IMR-90 (cell line): ENCODE measurements around the gene AGO1. TPM values are rescaled to one million over a fixed set of nuclear protein-coding genes. Genes with fewer than 3 reads are reported as not detected.

ENCODE experiments used
- ATAC-seq: fragments of 200-7000 bp; cut with Tn5 transposase; 2 replicates; pipeline ENCODE4 v1.9.1; 2020; ENCODE audit warnings: low read depth, mild to moderate bottlenecking, moderate library complexity
- BruUV-seq: library from RNA; stranded (reverse); fragments of 400-500 nt; replicated peaks from 2 replicates; lab custom pipeline; 2021; lab: Mats Ljungman, UMichigan
- CTCF ChIA-PET: fragments of 300-600 bp; formaldehyde crosslinking; extraction: SDS; loops from one replicate; lab custom pipeline; 2021; ENCODE audit warnings: antibody characterized with exemption; lab: Yijun Ruan, JAX
- POLR2A ChIA-PET: fragments of 300-600 bp; sonication (Branson Sonifier 250); formaldehyde crosslinking; loops from one replicate; lab custom pipeline; 2022; ENCODE audit warnings: antibody characterized with exemption; ENCODE audit not compliant: unreplicated experiment; lab: Charles Lee
- DNase-seq: peaks from one replicate; pipeline ENCODE4 v3.0.0; 2013
- H2AFZ ChIP-seq: replicated peaks from 2 replicates; pipeline ENCODE3; 2013; ENCODE audit warnings: low read length, mild to moderate bottlenecking; ENCODE audit not compliant: poor library complexity
- H2AK5ac ChIP-seq: 2 replicates; pipeline ENCODE4 v1.6.1; 2013; ENCODE audit warnings: low read depth, low read length, inconsistent platforms
- H2AK9ac ChIP-seq: replicated peaks from 2 replicates; pipeline ENCODE3; 2013; ENCODE audit warnings: mild to moderate bottlenecking, low read depth, low read length, moderate library complexity; ENCODE audit not compliant: poor library complexity
- H2BK120ac ChIP-seq: 2 replicates; pipeline ENCODE4 v1.6.1; 2013; ENCODE audit warnings: low read depth, low read length, inconsistent platforms
- H2BK15ac ChIP-seq: 3 replicates; pipeline ENCODE4 v1.6.1; 2013; ENCODE audit warnings: low read depth, low read length, inconsistent platforms
- H2BK20ac ChIP-seq: 2 replicates; pipeline ENCODE4 v1.6.1; 2013; ENCODE audit warnings: low read depth, mild to moderate bottlenecking, inconsistent platforms, low read length, moderate library complexity
- H2BK5ac ChIP-seq: 2 replicates; pipeline ENCODE4 v1.6.1; 2013; ENCODE audit warnings: mild to moderate bottlenecking, low read depth, low read length, inconsistent platforms; ENCODE audit not compliant: poor library complexity, severe bottlenecking
- H3K14ac ChIP-seq: replicated peaks from 2 replicates; pipeline ENCODE4 v1.6.1; 2013; ENCODE audit warnings: low read depth, low read length, inconsistent platforms
- H3K18ac ChIP-seq: 2 replicates; pipeline ENCODE4 v1.6.1; 2013; ENCODE audit warnings: low read depth, low read length, control low read depth
- H3K23ac ChIP-seq: 2 replicates; pipeline ENCODE4 v1.6.1; 2013; ENCODE audit warnings: low read depth, low read length, inconsistent platforms
- H3K27ac ChIP-seq: 2 replicates; pipeline ENCODE4 v1.5.1; 2013; ENCODE audit warnings: mild to moderate bottlenecking, control low read depth, low read length; ENCODE audit not compliant: insufficient read depth
- H3K27me3 ChIP-seq: 2 replicates; pipeline ENCODE4 v1.6.1; 2013; ENCODE audit warnings: low read length; ENCODE audit not compliant: control insufficient read depth, insufficient read depth
- H3K36me3 ChIP-seq: 2 replicates; pipeline ENCODE4 v1.6.1; 2013; ENCODE audit warnings: low read length, mixed read lengths; ENCODE audit not compliant: control insufficient read depth, insufficient read depth
- H3K4ac ChIP-seq: 2 replicates; pipeline ENCODE4 v1.6.1; 2013; ENCODE audit warnings: low read depth, low read length, inconsistent platforms
- H3K4me1 ChIP-seq: 2 replicates; pipeline ENCODE4 v1.6.1; 2013; ENCODE audit warnings: low read length, mixed read lengths; ENCODE audit not compliant: control insufficient read depth, insufficient read depth
- H3K4me2 ChIP-seq: 2 replicates; pipeline ENCODE4 v1.6.1; 2013; ENCODE audit warnings: low read depth, mild to moderate bottlenecking, control low read depth, low read length, moderate library complexity
- H3K4me3 ChIP-seq: 2 replicates; pipeline ENCODE4 v1.5.1; 2013; ENCODE audit warnings: low read depth, mild to moderate bottlenecking, control low read depth, low read length, moderate library complexity; ENCODE audit not compliant: insufficient read depth
- H3K56ac ChIP-seq: 2 replicates; pipeline ENCODE4 v1.6.1; 2013; ENCODE audit warnings: low read length, inconsistent platforms; ENCODE audit not compliant: insufficient read depth; ENCODE audit errors: extremely low read depth
- H3K79me1 ChIP-seq, 2 experiments: 2 replicates each; pipeline ENCODE4 v1.6.1; 2013; ENCODE audit warnings: low read length in 2 of 2, inconsistent platforms in 1 of 2, low read depth in 1 of 2
- H3K9ac ChIP-seq: 2 replicates; pipeline ENCODE4 v1.6.1; 2013; ENCODE audit warnings: low read depth, low read length, control low read depth
- H3K9me1 ChIP-seq: 2 replicates; pipeline ENCODE4 v1.6.1; 2013; ENCODE audit warnings: low read length, inconsistent platforms; ENCODE audit not compliant: insufficient read depth
- H3K9me3 ChIP-seq: 2 replicates; pipeline ENCODE4 v1.6.1; 2013; ENCODE audit warnings: low read length; ENCODE audit not compliant: control insufficient read depth, insufficient read depth
- H4K20me1 ChIP-seq: 2 replicates; pipeline ENCODE4 v1.6.1; 2013; ENCODE audit warnings: low read length, inconsistent platforms; ENCODE audit not compliant: insufficient read depth
- H4K5ac ChIP-seq: 2 replicates; pipeline ENCODE4 v1.6.1; 2013; ENCODE audit warnings: mild to moderate bottlenecking, low read depth, low read length, control low read depth
- H4K8ac ChIP-seq, 2 experiments: 2 replicates each; pipeline ENCODE4 v1.6.1; 2013; ENCODE audit warnings: low read depth in 2 of 2, low read length in 2 of 2, control low read depth in 1 of 2, inconsistent platforms in 1 of 2
- H4K91ac ChIP-seq: 2 replicates; pipeline ENCODE4 v1.6.1; 2013; ENCODE audit warnings: low read depth, low read length, inconsistent platforms; ENCODE audit not compliant: insufficient read depth
- BHLHE40 ChIP-seq: fragments of 150-350 bp; IDR thresholded peaks from 2 replicates; pipeline ENCODE4 v1.6.1; 2016; ENCODE audit warnings: mild to moderate bottlenecking, low read depth, low read length
- CHD1 ChIP-seq: IDR thresholded peaks from 2 replicates; pipeline ENCODE4 v1.6.1; 2012; ENCODE audit warnings: low read depth, low read length, improper control_type of control experiment
- MAFK ChIP-seq: IDR thresholded peaks from 2 replicates; pipeline ENCODE4 v1.6.1; 2012; ENCODE audit warnings: low read depth, low read length, improper control_type of control experiment
- MAZ ChIP-seq: IDR thresholded peaks from 2 replicates; pipeline ENCODE4 v1.6.1; 2012; ENCODE audit warnings: low read depth, mild to moderate bottlenecking, low read length, improper control_type of control experiment, moderate library complexity, borderline replicate concordance
- MXI1 ChIP-seq: IDR thresholded peaks from 2 replicates; pipeline ENCODE4 v1.6.1; 2012; ENCODE audit warnings: low read depth, mild to moderate bottlenecking, low read length, moderate library complexity, borderline replicate concordance
- NFE2L2 ChIP-seq: fragments of 150-350 bp; IDR thresholded peaks from 2 replicates; pipeline ENCODE4 v1.6.1; 2016; ENCODE audit warnings: low read depth, mild to moderate bottlenecking, low read length
- POLR2A ChIP-seq: IDR thresholded peaks from 2 replicates; pipeline ENCODE4 v1.6.1; 2012; ENCODE audit warnings: mild to moderate bottlenecking, low read depth, low read length
- RAD21 ChIP-seq: IDR thresholded peaks from 2 replicates; pipeline ENCODE4 v1.6.1; 2012; ENCODE audit warnings: low read length, improper control_type of control experiment
- RCOR1 ChIP-seq: IDR thresholded peaks from 2 replicates; pipeline ENCODE4 v1.6.1; 2012; ENCODE audit warnings: mild to moderate bottlenecking, low read length, improper control_type of control experiment; ENCODE audit not compliant: insufficient replicate concordance
- RFX5 ChIP-seq: IDR thresholded peaks from 2 replicates; pipeline ENCODE4 v1.8.0; 2012; ENCODE audit warnings: low read depth, mild to moderate bottlenecking, low read length, moderate library complexity
- SMC3 ChIP-seq: fragments of 150-350 bp; IDR thresholded peaks from 2 replicates; pipeline ENCODE4 v1.6.1; 2016; ENCODE audit warnings: low read depth, mild to moderate bottlenecking, antibody characterized with exemption, low read length, moderate library complexity
- WGBS, 2 experiments: methylation state at CpG; one replicate each; pipeline versions ENCODE4 v1.1.5 to v1.1.7; 2013; ENCODE audit warnings: missing lambda C conversion rate in 2 of 2; ENCODE audit not compliant: insufficient read length in 1 of 2; ENCODE audit errors: extremely low coverage in 2 of 2; 5-methylcytosine and 5-hydroxymethylcytosine counted together
- dilution Hi-C: fragments of 300-500 bp; cut with HindIII; formaldehyde crosslinking; loops from one replicate; pipeline ENCODE4 v1.14.3; 2018; ENCODE audit warnings: low sequenced_read_pairs; ENCODE audit not compliant: unreplicated experiment
- in situ Hi-C: fragments of 300-500 bp; cut with MboI; formaldehyde crosslinking; loops from 3 replicates; pipeline ENCODE4 v1.14.3; 2019; ENCODE audit warnings: low sequenced_read_pairs, inconsistent platforms, mixed read lengths
- intact Hi-C: fragments of 100-400 bp; cut with micrococcal nuclease; formaldehyde crosslinking; loops from 2 replicates; pipeline ENCODE4 v1.10.0; 2022
- polyA plus RNA-seq, 3 experiments: library from polyadenylated mRNA; depleted of rRNA; stranded (reverse); fragments of >200 nt; gene quantifications; 2 replicates each; pipeline ENCODE4 v1.2.3, GENCODE V29; 2012; ENCODE audit warnings: low replicate concordance in 1 of 3
- total RNA-seq: library from RNA; depleted of rRNA; stranded (reverse); fragments of >200 nt; gene quantifications from 2 replicates; pipeline ENCODE4 v1.2.3, GENCODE V29; 2012
- TF ChIP-seq, protein P1 (sequence below): fragments of 150-350 bp; IDR thresholded peaks from 2 replicates; pipeline ENCODE4 v1.6.1; 2017; ENCODE audit warnings: mild to moderate bottlenecking, antibody characterized with exemption, low read length, low read depth
- TF ChIP-seq, protein P2 (sequence below): conservative IDR thresholded peaks from 2 replicates; pipeline ENCODE4 v1.5.1; 2012; ENCODE audit warnings: mild to moderate bottlenecking, low read depth, low read length, improper control_type of control experiment

The AGO1 gene
- total and polyA plus RNA-seq, 2 of the 4 experiments (the other 2 are of a cell fraction): 11.3 to 21.5 TPM

DNA sequence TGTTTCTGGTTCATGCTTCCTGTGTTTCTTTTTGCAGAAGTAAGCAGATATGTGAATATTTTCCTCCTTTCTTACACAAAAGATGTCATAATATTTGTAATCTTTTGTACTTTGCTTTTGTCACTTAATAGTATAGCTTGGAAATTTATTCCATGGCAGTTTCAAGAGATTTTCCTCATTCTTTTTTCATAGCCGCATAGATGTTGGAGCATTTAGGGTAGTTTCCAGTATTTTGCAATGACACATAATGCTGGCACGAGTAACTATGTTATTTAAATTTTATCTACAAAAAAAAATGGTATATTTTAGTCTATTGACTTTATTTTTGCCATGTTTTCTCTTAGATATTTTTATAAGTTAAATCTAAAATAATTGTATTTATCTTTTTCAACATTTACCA is 88.6 kb downstream of the AGO1 start:
- peak; percentile 20 for DNase-seq
- H4K8ac ChIP-seq: no peak overlapping the region
- dilution Hi-C loops (no loop called here), intact Hi-C loops (no loop called here), in situ Hi-C loops (no loop called here)
- TF ChIP-seq BHLHE40: no peak
- TF ChIP-seq RFX5: no peak
- TF ChIP-seq RCOR1: no peak
- TF ChIP-seq, protein P1, sequence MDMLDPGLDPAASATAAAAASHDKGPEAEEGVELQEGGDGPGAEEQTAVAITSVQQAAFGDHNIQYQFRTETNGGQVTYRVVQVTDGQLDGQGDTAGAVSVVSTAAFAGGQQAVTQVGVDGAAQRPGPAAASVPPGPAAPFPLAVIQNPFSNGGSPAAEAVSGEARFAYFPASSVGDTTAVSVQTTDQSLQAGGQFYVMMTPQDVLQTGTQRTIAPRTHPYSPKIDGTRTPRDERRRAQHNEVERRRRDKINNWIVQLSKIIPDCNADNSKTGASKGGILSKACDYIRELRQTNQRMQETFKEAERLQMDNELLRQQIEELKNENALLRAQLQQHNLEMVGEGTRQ: no peak
- no peak for TF ChIP-seq RAD21
- no peak for TF ChIP-seq SMC3
- TF ChIP-seq NFE2L2: no peak
- TF ChIP-seq POLR2A: no peak
- TF ChIP-seq MXI1: no peak
- no peak for TF ChIP-seq MAZ
- TF ChIP-seq, protein P2, sequence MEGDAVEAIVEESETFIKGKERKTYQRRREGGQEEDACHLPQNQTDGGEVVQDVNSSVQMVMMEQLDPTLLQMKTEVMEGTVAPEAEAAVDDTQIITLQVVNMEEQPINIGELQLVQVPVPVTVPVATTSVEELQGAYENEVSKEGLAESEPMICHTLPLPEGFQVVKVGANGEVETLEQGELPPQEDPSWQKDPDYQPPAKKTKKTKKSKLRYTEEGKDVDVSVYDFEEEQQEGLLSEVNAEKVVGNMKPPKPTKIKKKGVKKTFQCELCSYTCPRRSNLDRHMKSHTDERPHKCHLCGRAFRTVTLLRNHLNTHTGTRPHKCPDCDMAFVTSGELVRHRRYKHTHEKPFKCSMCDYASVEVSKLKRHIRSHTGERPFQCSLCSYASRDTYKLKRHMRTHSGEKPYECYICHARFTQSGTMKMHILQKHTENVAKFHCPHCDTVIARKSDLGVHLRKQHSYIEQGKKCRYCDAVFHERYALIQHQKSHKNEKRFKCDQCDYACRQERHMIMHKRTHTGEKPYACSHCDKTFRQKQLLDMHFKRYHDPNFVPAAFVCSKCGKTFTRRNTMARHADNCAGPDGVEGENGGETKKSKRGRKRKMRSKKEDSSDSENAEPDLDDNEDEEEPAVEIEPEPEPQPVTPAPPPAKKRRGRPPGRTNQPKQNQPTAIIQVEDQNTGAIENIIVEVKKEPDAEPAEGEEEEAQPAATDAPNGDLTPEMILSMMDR: no peak
- TF ChIP-seq CHD1: no peak
- no peak for TF ChIP-seq MAFK
- no peak overlapping the region for H3K14ac ChIP-seq
- H4K20me1 ChIP-seq: no peaks in the 10 kb centered on the region
- peaks cover 9% of the 10 kb centered on the region in 2 experiments; a peak in 3 of 4 replicates for H3K79me1 ChIP-seq
- H2BK15ac ChIP-seq: no peak overlapping the region
- CTCF ChIA-PET: no interaction called here
- H4K91ac ChIP-seq: no peak overlapping the region
- no peak overlapping the region for H4K5ac ChIP-seq
- no peak overlapping the region for H2BK5ac ChIP-seq
- H2AK9ac ChIP-seq: no peak overlapping the region
- 0 out of 2 replicates have a peak, but pooled peaks cover 3% of the 10 kb centered on the region for H3K9me1 ChIP-seq
- H2BK20ac ChIP-seq: no peak overlapping the region
- no peak for ATAC-seq
- no peak overlapping the region for H2BK120ac ChIP-seq
- no peaks in the 10 kb centered on the region for H3K27me3 ChIP-seq
- H3K4ac ChIP-seq: no peak overlapping the region
- POLR2A ChIA-PET: no interaction called here
- H3K9me3 ChIP-seq: no peaks in the 10 kb centered on the region
- H2AFZ ChIP-seq: no peak overlapping the region
- BruUV-seq: no TSS peak
- no peak overlapping the region for H3K4me3 ChIP-seq
- H3K23ac ChIP-seq: no peak overlapping the region
- H3K4me2 ChIP-seq: no peak overlapping the region
- no peak overlapping the region for H3K18ac ChIP-seq
- no peak overlapping the region for H3K27ac ChIP-seq
- no peak overlapping the region for H3K56ac ChIP-seq
- no peak overlapping the region for H2AK5ac ChIP-seq
- H3K36me3 ChIP-seq: peaks cover 5% of the 10 kb centered on the region
- no peaks in the 10 kb centered on the region for H3K4me1 ChIP-seq
- no CpG with 5 or more reads among the region's 2 CpGs for WGBS, 2 experiments
- no peak overlapping the region for H3K9ac ChIP-seq
